Putamen (tissue), 1 donor: ENCODE data around the gene EXOC3L1.

ENCODE experiments used
- DNase-seq: peaks from one replicate; pipeline ENCODE4 v3.0.0-alpha.2; 2016; ENCODE audit warnings: low spot score

Gene EXOC3L1

GRCh38 chr16:67215706-67216105 is 25.8 kb upstream of the EXOC3L1 start:
- DNase-seq: no peak

- no peak for DNase-seq
Measured at GRCh38 chr16:67213197-67214019, 23.5 kb upstream of the EXOC3L1 start.

- DNase-seq: no peak
Measured at GRCh38 chr16:67212766-67213165, 22.8 kb upstream of the EXOC3L1 start.

GRCh38 chr16:67211674-67212073 is 21.7 kb upstream of the EXOC3L1 start:
- DNase-seq: no peak

- no peak for DNase-seq
Measured at GRCh38 chr16:67210069-67210937, 20.4 kb upstream of the EXOC3L1 start.

- DNase-seq: no peak
Measured at GRCh38 chr16:67209565-67209964, 19.6 kb upstream of the EXOC3L1 start.

- no peak for DNase-seq
Measured at GRCh38 chr16:67208154-67208896, 18.4 kb upstream of the EXOC3L1 start.

- no peak for DNase-seq
Measured at GRCh38 chr16:67207249-67208091, 17.5 kb upstream of the EXOC3L1 start.

- DNase-seq: no peak
Measured at GRCh38 chr16:67206838-67207248, 16.9 kb upstream of the EXOC3L1 start.

GRCh38 chr16:67206129-67206837 is 16.3 kb upstream of the EXOC3L1 start:
- no peak for DNase-seq

GRCh38 chr16:67204076-67204475 is 14.1 kb upstream of the EXOC3L1 start:
- no peak for DNase-seq

- no peak for DNase-seq
Measured at GRCh38 chr16:67202956-67203493, 13.1 kb upstream of the EXOC3L1 start.

- no peak for DNase-seq
Measured at GRCh38 chr16:67202426-67202825, 12.5 kb upstream of the EXOC3L1 start.

- DNase-seq: no peak
Measured at GRCh38 chr16:67201411-67202345, 11.7 kb upstream of the EXOC3L1 start.

GRCh38 chr16:67200491-67200890 is 10.6 kb upstream of the EXOC3L1 start:
- DNase-seq: no peak

- DNase-seq: no peak
Measured at GRCh38 chr16:67199808-67200198, 9.9 kb upstream of the EXOC3L1 start.

GRCh38 chr16:67199011-67199807 is 9.3 kb upstream of the EXOC3L1 start, which contains the start of gene ELMO3:
Gene ELMO3, plus strand, starts transcription at chr16:67199131. Its CDS starts 196 bp downstream, at chr16:67199327.
- DNase-seq: no peak

- DNase-seq: no peak
Measured at GRCh38 chr16:67198238-67198734, 8.3 kb upstream of the EXOC3L1 start.
